ENCODE data around the gene ARMC3.
"Not testable (repeated sequence)": the region's sequence is repeated elsewhere in the genome, so short reads cannot be mapped to it uniquely, and the experiment has no call there.

ARMC3 gene

GRCh38 chr10:22927166-22927565 lies 687 bp upstream of the ARMC3 start:
- no peak overlapping the region for H3K4me3 ChIP-seq (ENCODE audit: low read length)
- TF ChIP-seq CTCF (conservative IDR thresholded peaks at IDR 0.05; ENCODE audit: low read length): no peak
- DNase-seq (ENCODE audit: low read depth): no peak

- not testable (repeated sequence) for DNase-seq (ENCODE audit: low read depth); H3K4me3 ChIP-seq (ENCODE audit: low read length)
Measured at GRCh38 chr10:22929053-22929452, 1.2 kb downstream of the ARMC3 start.

DNA sequence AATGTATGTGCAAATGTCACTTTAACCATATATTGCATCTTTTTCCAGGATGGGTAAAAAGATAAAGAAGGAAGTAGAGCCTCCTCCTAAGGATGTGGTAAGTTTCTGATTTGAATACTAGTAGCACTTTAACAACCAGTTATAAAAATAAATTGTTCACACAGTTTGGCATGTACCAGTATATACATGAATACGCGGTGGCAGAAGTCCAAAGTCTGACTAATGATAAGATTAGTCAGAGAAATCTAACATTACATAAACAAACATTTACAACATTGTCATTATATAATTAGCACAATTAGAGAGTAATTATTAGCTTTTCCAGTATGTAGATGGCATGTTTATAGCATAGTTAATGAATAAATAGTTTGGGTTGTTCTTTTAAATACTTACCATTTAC lies 4.1 kb downstream of the ARMC3 start:
- DNase-seq (ENCODE audit: low read depth): no peak
- H3K4me3 ChIP-seq (ENCODE audit: low read length): no peak overlapping the region
- no peak for TF ChIP-seq CTCF (conservative IDR thresholded peaks at IDR 0.05; ENCODE audit: low read length)

- no peak for DNase-seq (ENCODE audit: low read depth)
- no peak overlapping the region for H3K4me3 ChIP-seq (ENCODE audit: low read length)
- no peak for TF ChIP-seq CTCF (conservative IDR thresholded peaks at IDR 0.05; ENCODE audit: low read length)
Measured at GRCh38 chr10:22932626-22933370, 4.9 kb downstream of the ARMC3 start.

GRCh38 chr10:22934726-22935125 lies 6.9 kb downstream of the ARMC3 start:
- TF ChIP-seq CTCF (conservative IDR thresholded peaks at IDR 0.05; ENCODE audit: low read length): no peak
- no peak overlapping the region for H3K4me3 ChIP-seq (ENCODE audit: low read length)
- DNase-seq (ENCODE audit: low read depth): no peak

DNA sequence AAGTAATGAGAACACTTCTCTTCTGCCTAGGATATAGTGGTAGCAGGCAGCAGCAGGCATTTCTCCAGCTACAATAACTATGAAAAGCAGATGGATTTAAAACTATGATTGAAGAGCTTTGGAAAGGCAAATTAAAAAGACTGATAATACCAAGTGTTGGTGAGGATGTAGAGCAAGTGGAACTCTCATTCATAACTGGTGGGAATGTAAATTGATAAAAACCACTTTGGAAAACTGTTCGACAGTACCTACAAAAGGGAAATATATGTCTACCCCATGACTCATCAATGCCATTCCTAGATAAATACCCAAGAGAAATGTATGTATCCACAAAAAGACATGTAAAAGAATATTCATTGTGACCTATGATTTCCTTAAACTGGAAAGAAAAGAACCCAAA lies 14.6 kb downstream of the ARMC3 start:
- no peak for DNase-seq (ENCODE audit: low read depth)
- no peak overlapping the region for H3K4me3 ChIP-seq (ENCODE audit: low read length)
- TF ChIP-seq CTCF (conservative IDR thresholded peaks at IDR 0.05; ENCODE audit: low read length): no peak

DNA sequence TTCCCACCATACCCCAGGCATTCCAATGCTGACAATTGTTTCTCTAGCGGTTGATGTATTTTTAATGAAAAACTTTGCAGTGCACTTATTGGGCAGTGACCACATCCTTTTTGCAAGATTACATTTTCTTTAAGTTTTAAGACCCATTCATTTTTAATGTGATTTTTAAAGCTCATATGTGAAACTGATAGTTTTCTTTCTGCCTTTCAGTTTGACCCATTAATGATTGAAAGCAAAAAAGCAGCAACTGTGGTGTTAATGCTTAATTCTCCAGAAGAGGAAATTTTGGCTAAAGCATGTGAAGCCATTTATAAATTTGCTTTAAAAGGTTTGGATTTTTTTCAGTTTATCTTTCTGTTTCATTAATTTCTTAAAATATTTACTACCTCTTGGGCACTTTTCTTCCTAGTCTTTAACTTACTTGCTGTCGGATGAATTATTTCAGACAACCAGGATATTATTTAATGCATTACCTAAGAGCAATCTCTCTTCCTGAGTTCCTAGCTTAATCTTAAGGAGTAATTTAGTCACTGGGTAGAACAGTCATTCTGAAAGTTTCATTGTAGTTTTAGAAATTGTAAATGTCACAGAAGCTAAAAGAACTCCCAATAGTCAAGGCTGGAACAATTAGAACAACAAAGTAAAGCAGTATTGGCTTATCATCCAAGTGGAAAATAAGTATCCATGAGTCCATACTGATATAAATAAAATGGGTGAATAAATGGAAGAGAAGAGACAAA lies 18.3 kb downstream of the ARMC3 start:
- DNase-seq (ENCODE audit: low read depth): no peak
- TF ChIP-seq CTCF (conservative IDR thresholded peaks at IDR 0.05; ENCODE audit: low read length): no peak
- H3K4me3 ChIP-seq (ENCODE audit: low read length): no peak overlapping the region

Data from AG10803 (cell line).